Activated effector memory CD4-positive, alpha-beta T cell treated with Interleukin-2 at 50 U/mL for 16 hours (primary cell): ENCODE data around the gene RAB3IP.

Source experiments
- DNase-seq: peaks from one replicate; pipeline ENCODE4 v3.0.0-alpha.2; 2020

Gene RAB3IP, protein sequence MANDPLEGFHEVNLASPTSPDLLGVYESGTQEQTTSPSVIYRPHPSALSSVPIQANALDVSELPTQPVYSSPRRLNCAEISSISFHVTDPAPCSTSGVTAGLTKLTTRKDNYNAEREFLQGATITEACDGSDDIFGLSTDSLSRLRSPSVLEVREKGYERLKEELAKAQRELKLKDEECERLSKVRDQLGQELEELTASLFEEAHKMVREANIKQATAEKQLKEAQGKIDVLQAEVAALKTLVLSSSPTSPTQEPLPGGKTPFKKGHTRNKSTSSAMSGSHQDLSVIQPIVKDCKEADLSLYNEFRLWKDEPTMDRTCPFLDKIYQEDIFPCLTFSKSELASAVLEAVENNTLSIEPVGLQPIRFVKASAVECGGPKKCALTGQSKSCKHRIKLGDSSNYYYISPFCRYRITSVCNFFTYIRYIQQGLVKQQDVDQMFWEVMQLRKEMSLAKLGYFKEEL

DNA sequence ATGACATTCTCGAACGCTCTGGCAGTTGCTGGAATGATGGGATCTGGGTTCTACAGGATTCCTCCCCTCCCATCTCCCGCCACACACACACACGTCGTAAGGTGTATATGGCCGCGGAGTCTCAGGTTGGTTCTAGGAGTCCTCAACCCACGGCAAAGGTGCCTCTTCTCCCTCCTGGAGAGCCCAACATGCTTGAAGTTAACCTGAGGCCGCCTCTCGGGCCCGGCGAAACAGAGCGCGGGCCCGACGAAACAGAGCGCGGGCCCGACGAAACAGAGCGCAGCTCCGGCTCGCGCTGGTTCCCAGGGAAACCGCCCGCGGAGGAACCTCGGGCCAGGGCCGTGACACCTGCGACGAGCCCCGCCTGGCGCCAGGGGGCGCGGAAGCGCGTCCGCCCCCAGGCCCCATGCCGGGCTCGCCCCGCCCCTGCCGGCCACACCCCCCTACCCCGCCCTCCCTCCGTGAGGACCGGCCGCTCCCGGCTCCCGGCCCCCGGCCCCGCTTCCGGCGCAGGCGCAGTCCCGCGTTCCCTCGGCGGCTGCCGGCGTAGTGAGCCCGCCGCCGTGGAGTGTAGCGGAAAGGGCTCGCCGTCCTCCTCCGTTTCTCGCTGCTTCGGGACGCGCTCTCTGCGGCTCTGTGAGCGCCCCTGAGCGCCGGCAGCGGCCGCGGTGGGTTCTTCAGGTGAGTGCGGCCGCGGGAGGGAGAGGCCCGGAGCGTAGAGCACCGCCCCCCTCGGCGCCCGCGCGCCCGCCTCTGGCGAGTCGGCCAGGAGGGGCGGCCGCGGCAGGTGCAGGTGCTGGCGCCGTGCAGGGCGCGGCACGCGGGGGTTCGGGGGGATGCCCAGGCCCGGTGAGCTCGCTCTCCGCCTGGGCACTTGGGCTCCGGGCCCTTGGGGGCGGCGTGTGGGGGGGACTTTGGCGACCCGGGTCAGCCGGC, at the start of gene RAB3IP:
Gene RAB3IP (plus strand): TSS at position 510 of the 936 bp plus-strand sequence. CDS start 16,549 bp downstream, outside the sequence.
- DNase-seq, result peak; percentile 91

DNA sequence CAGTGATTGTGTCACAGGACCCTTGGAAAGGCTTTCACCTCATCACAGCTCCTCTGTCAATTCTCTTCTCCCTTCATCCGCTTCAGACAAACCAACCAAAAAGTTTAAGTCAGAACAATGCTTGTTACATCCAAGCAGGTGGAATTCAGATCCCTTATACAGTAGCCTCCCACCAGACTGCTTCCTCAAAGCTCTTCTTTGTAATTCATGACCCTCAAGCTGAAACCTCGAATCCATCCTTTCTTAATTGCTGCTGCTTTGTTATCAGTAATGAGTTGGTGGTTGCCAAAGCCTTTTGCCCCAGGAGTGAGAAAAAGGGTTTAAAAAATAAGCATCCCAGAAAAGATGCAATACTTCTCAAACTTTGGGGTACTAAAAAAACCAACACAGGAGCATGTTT, 49.0 kb upstream of the RAB3IP start:
- DNase-seq, result no peak

DNA sequence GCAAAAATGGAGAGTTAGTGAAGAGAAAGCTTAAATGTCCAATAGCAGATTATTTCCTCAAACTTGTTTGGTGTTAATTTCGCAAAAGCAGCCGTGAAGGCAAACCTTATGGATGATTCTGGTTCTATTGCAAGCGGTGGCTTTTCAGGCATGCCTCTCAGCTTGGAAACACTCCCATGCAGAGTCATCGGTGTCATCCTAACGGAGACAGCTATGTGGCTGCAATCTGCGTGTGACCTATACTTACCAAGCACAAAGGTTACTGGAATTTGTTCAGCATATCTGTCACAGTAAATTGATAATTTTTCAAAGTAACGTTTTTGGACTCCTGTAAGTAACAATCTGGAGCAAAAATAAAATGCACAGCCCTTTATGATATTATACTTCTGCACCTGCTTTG, 44.5 kb upstream of the RAB3IP start:
- no peak for DNase-seq

DNA sequence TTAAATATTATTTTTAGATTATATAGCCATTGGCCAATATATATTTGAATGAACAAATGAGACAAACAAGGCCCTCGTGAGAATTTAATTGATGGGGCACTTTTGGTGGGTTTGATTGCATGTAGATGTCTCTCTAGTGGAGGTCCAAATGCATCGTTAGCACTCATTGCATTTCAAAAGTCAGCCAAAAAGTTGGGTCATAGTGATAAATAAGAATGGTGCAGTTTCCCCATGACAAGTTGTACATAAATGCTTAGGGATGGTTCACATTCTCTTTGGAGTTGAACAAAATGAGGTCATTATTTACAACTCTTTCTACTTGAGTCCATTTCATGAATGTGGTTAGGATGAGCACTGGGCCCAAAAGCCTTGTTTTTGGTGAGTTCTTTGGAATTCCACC, 40.6 kb upstream of the RAB3IP start:
- no peak for DNase-seq

DNA sequence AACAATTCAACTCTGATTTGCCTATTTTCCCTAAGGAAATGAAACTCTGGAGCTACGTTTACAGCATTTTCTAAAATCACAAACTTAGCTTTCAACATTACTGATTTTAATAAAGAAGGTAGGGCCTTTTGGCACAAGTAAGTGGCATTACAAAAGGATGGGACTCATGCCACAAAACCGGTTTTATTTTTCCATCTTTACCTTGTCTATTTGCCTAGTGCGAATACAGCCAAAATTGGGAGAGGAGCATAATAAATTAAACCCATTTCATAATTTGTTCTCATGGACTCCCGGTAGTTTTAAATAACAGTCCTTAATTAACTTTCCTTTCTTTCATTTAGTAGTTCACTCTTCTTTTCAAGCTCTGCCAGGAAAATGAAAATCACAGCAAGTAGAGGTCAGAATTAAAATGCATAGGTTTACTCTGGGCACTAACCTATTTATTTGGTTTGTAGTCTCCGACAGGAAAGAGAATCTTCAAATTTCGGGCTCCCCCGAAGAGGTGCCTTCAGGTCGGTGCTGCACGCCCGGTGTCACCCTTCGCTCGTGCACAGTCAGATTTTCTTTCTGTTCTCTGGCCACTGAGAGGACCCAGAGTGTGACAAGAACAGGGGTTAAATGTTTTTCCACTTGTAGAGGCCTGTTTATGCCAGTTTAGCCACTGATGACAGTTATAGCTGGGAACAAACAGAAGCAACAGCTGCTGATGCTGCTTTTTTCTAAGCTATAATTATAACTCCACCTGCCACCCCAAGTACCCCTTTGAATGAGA, 39.7 kb upstream of the RAB3IP start, which contains the start of gene BEST3:
Gene BEST3 (minus strand): TSS at position 535 of the 772 bp plus-strand sequence. CDS start 1,505 bp downstream, outside the sequence.
- DNase-seq, result no peak

DNA sequence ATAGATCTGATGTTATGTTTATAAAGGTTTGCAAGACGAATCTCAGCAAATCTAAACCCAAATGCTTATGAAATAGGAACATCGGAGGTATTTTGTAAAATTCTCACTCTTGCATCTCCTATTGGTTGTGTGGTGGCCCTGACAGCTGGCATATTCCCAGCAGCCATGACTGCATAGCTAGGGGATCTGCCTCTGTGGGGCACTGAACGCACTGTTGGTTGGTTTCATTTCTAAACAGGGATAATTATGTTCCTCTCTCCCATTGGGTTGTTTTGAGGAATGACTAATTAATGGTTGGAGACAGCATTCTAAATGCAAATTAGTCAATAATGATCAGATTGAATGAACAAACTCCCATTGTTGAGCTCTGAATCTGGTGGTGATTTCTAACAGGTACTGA, 36.8 kb upstream of the RAB3IP start:
- DNase-seq, result no peak

DNA sequence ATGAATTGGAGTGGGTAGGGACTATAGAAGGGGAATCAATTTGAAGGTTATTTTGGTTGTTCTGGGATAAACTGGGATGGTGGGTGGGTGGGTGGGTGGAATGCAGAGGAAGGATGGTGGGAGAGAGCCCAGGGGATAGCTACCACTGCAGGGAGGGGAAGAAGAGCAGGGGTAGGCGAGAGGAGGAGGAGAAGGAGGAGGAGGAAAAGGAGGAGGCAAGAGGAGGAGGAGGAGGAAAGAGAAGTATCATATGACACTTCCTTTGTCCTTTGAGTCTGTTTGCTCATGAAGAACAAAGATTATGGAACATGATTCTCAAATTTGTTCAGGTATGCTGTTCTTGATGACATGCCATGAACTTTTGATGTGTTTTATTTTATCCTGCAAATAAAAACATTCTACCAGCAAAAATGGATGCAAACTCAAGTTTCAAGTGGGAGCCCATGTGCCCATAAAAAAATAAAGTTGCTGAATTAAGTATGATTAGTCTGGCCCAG, 35.5 kb upstream of the RAB3IP start:
- DNase-seq, result no peak

DNA sequence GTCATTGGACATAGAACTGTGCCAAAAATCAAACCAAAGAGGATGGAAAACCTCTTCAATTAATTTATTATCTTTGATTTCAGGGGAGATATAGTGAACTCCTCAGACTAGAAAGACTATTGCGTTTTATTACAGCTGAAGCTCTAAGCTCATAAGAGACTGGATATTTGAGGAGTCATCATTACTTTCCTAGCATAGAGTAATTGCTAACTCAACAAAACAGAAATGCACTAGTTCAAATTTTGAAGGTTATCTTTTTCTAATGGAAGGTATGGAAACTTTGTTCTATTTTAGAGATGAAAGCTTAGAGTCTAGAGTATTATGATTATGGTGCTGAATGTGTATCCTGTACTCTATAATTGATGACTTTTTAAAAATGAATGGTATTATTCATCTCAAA, 34.3 kb upstream of the RAB3IP start:
- DNase-seq, result no peak

DNA sequence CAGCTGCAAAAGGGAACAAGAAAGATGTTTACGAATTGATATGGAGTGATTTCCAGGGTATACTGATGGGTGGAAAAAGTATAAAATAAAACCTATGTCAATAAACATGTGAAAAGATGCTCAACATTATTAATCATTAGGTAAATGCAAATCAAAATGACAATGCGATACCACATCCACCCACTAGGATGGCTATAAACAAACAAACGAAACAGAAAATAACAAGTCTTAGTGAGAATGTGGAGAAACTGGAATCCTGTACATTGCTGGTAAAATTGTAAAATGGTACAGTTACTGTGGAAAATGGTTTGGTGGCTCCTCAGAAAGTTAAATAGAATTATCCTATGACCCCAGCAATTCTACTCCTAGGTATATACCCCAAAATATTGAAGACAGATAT, 30.0 kb upstream of the RAB3IP start:
- no peak for DNase-seq

DNA sequence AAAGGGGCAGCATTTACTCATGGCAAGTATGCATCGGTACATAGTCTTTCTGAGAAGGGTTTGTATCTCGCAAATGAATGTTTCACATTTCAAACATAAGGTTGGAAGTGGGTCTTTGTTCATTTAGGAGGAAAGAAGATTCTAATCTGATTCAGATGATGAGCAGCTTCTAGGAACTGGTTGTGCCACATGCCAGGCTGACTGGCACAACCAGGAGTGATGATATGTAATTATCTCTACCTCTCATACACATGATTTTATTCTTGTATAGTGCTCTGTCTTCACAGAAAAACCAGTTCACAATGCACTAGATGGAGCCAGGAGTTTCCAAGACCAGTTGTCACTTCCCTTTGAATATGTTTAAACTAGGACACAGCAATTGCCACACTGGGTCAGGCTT, 25.8 kb upstream of the RAB3IP start:
- no peak for DNase-seq

DNA sequence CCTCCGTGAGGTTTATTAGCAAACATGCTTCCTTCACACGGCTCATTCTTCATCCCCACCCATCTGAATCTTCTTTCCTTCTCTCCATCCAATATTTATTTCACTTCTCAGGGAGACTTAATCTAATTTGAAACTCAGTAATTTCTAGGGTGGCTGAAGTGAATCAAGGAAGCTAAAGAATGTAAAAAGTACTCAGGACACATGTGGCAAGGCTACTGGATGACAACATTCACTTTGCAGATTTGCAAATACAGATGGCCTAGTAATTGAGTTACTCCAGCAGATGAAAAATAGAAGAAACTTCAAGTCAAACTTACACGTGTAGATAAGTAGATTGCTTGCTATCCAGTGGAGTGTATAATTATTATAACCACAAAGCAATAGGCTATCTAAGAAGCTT, 24.1 kb upstream of the RAB3IP start:
- DNase-seq, result no peak

DNA sequence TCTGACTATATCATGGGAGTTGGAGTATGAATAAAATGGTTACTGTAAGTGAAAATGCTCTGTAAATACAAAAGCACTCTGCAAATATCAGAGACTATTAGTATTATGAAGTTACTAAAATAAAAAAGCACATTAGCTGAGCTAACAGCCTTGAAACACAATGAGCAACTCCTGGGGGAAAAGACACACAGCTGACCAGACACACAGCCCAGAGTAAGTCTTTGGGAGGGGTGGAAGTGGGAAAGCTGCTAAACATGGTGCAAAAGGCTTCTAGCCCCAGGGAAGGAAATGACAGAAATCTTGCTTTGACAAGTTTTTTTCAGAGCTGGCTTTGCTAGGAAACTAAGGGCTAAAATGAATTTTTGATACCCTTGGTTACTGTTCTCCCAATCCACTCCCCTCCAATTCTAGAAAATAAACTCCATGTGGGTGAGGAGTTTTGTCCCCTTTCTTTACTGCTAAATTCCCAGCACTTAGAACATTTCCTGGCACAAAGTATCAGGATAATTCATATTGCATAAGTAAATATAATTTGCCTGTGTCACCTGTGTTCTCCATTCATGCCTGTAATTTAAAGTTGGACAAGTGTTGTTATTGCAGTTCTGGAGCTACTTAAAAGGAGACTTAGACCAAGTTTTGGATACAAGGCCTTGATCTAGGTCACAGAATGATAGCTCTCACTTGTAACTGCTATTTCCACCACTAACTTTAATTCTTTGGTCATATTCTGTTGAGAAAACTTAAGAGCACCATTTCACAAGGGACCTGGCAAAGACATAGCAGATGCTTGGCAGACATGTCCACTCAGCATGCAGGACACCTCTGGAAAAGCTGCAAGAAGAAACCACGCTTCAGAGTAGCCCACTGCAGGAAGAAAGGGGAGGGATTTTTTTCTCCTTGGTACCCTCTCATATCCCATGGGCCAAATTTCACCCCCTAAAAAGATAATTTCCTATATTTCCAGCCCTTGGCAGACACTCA, 19.0 kb upstream of the RAB3IP start:
- no peak for DNase-seq

DNA sequence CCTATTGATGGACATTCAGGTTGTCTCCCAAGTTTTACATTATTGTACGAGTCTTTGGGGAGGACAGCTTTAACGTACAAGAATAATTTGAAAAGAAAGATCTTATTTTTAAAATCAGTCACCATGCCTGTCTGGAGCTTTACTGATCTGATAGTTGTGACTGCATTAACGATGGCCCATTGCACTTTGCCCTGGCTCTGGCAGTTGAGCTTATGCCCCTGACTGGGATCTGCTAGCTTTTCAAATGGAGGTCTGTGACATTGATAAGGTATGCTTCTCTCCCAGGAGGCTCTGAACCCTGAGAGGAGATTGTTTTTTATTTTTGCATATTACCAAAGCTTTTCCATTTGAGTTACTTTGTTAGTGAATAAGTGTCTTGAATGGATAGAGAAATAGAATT, 17.9 kb upstream of the RAB3IP start:
- no peak for DNase-seq

DNA sequence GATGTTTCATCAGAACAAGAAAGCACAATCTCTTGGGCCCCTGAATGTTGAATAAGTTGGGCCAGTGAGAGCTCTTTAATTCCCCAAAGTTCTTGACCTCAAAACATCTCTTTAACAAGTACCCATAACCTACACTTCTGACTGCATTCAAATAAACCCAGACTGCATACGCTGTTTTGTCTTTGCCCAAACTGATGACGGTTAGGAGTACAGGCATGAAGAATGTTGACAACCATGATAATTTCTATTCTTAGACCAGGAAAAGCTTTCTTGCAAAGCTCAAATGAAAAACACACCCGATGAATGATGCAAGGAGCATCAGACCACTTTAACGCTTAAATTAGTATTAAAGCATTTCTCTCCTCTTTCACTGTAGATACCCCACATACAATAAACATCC, 11.7 kb upstream of the RAB3IP start:
- DNase-seq, result no peak

DNA sequence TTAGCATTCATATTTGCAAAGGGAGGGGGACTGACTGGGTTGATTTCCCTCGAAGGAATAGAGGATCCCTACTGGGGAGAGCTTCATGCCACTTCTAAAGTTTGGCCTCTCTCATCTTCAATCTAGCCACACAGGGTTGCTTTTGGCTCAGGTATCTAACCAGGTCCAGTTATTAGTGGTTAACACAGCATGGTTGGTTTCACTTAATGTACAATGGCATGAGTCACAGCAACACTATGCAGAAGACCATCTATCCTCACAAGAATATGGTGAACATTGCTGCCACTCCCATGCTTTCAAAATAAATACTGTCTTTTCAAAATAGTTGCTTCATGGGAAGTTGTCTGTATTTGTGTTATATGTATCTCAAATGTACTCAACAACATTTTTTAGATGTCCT, 6.6 kb upstream of the RAB3IP start:
- no peak for DNase-seq

DNA sequence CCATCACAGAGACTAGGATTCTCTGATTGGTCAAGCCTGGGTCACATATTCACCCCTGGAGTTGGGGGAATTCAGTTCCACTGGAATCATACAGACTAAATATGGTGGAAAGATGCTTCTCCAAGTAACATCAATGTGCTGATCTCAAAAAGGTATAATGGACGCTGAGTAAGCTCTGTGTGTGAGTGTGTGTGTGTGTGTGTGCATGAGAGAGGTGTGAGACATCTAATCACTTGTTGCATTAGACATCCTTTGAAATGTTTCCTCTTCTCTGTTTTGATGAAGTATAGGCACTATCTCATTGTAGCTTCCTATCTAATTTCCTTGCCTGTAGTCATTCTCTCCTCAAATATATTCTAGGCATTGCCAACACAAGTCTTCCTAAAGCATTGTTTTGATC, 5.0 kb upstream of the RAB3IP start:
- no peak for DNase-seq

DNA sequence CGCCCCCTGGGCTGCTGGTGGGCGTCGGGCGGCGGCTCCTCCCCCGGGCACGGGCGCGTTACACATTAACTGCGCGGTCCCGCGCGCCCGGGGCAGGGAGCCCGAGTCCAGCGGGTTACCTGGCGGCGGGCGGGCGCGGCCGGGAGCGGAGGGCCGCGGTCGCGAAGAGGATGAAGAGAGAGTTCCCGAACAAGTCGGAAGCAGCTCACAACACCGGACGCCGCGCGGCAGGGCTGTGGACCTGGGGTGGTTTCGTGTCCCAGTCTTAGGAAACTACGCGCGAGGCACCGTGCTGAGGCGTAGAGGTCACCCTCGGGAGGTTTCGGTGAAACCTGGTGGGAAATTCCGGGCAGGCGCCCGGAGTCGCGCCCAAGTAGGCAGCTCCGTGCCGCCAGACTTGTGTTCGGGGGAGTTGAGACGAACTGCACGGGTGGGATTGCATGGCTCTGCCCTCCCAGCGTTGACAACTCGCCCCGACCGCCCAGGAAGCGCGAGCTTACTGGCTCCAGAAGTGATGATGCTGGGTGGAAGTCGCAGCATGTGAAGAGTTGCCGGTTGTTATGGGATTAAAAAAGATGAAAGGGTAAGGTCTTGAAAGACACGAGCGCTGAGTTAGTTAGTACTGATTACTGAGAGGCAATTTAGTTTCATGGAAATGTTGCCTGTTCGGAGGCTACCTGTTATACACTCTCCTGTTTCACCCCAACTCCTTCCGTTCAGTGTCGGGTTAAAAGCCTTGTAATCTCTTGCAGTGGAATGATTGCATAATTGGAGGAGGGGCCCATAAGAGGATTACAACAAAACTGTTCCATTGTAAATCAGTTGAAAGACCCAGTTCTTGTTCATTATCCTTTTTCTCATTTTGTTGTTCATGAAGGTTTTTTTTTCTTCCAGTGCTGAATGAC, 879 bp downstream of the RAB3IP start:
- DNase-seq, result peak; percentile 48

DNA sequence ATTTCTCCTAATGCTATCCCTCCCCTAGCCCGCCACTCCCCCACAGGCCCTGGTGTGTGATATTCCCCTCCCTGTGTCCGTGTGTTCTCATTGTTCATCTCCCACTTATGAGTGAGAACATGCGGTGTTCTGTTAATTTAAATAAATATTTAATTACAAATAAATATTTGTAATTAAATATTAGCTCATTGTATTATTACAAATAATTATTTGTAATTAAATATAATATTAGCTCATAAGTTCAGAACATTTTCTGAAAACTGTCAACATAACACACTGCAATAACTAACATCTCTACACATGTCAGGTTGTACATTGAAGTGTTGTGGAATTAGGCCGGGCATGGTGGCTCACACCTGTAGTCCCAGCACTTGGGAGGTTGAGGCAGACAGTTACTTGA, 5.4 kb downstream of the RAB3IP start:
- DNase-seq, result no peak

DNA sequence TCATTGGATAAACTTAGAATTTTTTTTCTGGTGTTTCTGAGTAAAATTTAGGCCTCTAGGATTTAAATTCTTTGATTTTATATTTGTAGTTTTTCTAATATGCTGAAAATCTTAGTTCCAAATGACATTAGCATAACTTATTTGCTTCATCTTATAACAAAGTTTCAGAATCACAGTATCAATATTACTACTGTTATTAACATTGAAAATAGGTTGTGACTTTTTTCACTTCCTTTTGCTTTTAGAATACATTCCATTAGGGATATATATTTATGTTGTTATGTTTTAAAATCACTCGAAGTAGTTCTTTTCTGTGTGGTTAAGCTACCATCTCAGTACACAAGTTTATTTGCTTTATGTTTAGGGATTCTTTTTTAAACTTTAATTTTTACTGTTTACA, 12.8 kb downstream of the RAB3IP start:
- DNase-seq, result no peak

DNA sequence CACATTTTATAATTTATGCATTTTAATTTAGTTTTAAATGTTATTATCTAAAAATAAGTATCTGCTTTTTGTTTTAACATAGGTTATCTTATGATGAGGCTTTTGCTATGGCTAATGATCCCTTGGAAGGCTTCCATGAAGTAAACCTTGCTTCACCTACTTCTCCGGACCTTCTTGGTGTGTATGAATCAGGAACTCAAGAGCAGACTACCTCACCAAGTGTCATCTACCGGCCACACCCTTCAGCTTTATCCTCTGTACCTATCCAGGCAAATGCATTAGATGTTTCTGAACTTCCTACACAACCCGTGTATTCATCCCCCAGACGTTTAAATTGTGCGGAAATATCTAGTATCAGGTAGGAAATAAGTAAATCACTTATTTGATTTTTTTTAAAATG, 16.6 kb downstream of the RAB3IP start:
- DNase-seq, result no peak
